ENCODE measurements around the gene HEATR5B.

GRCh38 chr2:36952748-36953197, 131.4 kb downstream of the HEATR5B start:
- TF ChIP-seq CTCF (IDR thresholded peaks at IDR 0.05), result no peak
- TF ChIP-seq POLR2A (IDR thresholded peaks at IDR 0.05), result no peak

Data from lower leg skin (tissue), 3 donors.